ENCODE results near the gene MMS22L. TPM values are rescaled to one million over a fixed set of nuclear protein-coding genes. Genes with fewer than 3 reads are reported as not detected.

MMS22L gene
- total RNA-seq, 1 donor from 2014 or later: 8.5 TPM

- TF ChIP-seq, protein P1, sequence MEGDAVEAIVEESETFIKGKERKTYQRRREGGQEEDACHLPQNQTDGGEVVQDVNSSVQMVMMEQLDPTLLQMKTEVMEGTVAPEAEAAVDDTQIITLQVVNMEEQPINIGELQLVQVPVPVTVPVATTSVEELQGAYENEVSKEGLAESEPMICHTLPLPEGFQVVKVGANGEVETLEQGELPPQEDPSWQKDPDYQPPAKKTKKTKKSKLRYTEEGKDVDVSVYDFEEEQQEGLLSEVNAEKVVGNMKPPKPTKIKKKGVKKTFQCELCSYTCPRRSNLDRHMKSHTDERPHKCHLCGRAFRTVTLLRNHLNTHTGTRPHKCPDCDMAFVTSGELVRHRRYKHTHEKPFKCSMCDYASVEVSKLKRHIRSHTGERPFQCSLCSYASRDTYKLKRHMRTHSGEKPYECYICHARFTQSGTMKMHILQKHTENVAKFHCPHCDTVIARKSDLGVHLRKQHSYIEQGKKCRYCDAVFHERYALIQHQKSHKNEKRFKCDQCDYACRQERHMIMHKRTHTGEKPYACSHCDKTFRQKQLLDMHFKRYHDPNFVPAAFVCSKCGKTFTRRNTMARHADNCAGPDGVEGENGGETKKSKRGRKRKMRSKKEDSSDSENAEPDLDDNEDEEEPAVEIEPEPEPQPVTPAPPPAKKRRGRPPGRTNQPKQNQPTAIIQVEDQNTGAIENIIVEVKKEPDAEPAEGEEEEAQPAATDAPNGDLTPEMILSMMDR (IDR thresholded peaks at IDR 0.05): no peak
- no peak overlapping the region for H3K27ac Mint-ChIP-seq (ENCODE audit: unreplicated experiment)
- no peak for DNase-seq (ENCODE audit: extremely low spot score, unreplicated experiment)
- no peak overlapping the region for H3K4me3 Mint-ChIP-seq (ENCODE audit: unreplicated experiment)
- H3K9me3 Mint-ChIP-seq (ENCODE audit: unreplicated experiment): peaks cover 11% of the 10 kb centered on the region
- H3K4me1 Mint-ChIP-seq (ENCODE audit: unreplicated experiment): no peaks in the 10 kb centered on the region
- no peaks in the 10 kb centered on the region for H3K36me3 Mint-ChIP-seq (ENCODE audit: unreplicated experiment)
- H3K27me3 Mint-ChIP-seq (ENCODE audit: unreplicated experiment): peaks cover 7% of the 10 kb centered on the region
Observed at GRCh38 chr6:97111243-97111642, 171.8 kb downstream of the MMS22L start.

DNA sequence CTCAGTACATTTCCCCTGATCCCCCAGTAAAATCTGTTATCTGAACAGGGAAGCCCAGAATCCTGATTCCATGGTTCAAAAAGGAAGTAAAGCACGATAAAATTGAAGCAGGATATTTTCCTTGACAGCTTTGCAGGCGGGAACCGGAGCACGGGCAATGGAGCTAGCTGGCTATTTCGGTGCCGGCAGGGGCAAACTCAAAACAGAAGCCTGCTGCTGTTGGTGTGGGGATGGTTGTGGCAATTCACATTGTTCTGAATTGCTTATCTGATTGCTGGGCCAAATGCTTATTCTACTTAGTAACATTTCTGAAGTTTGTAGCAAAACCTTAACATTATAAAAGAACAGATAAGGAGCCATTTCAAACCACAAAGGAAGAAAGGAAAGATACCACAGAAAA lies 172.4 kb downstream of the MMS22L start:
- H3K36me3 Mint-ChIP-seq (ENCODE audit: unreplicated experiment): no peaks in the 10 kb centered on the region
- H3K27me3 Mint-ChIP-seq (ENCODE audit: unreplicated experiment): peaks cover 7% of the 10 kb centered on the region
- H3K4me3 Mint-ChIP-seq (ENCODE audit: unreplicated experiment): no peak overlapping the region
- no peak overlapping the region for H3K27ac Mint-ChIP-seq (ENCODE audit: unreplicated experiment)
- H3K9me3 Mint-ChIP-seq (ENCODE audit: unreplicated experiment): peaks cover 11% of the 10 kb centered on the region
- DNase-seq (ENCODE audit: extremely low spot score, unreplicated experiment): no peak
- TF ChIP-seq, protein P1 (IDR thresholded peaks at IDR 0.05): no peak
- peaks cover 4% of the 10 kb centered on the region for H3K4me1 Mint-ChIP-seq (ENCODE audit: unreplicated experiment)

- DNase-seq (ENCODE audit: extremely low spot score, unreplicated experiment): no peak
- Mint-ChIP-seq H3K9me3 (ENCODE audit: unreplicated experiment) (peaks cover 11% of the 10 kb centered on the region), H3K4me1 (ENCODE audit: unreplicated experiment) (peaks cover 4% of the 10 kb centered on the region), H3K27me3 (ENCODE audit: unreplicated experiment) (peaks cover 7% of the 10 kb centered on the region), H3K4me3 (ENCODE audit: unreplicated experiment) (no peak overlapping the region), H3K27ac (ENCODE audit: unreplicated experiment) (no peak overlapping the region), H3K36me3 (ENCODE audit: unreplicated experiment) (no peaks in the 10 kb centered on the region)
- TF ChIP-seq, protein P1 (IDR thresholded peaks at IDR 0.05): no peak
Observed at GRCh38 chr6:97110149-97110548, 172.9 kb downstream of the MMS22L start.

- Mint-ChIP-seq H3K27me3 (ENCODE audit: unreplicated experiment) (peaks cover 7% of the 10 kb centered on the region), H3K9me3 (ENCODE audit: unreplicated experiment) (peaks cover 11% of the 10 kb centered on the region), H3K4me1 (ENCODE audit: unreplicated experiment) (peaks cover 4% of the 10 kb centered on the region), H3K27ac (ENCODE audit: unreplicated experiment) (no peak overlapping the region), H3K4me3 (ENCODE audit: unreplicated experiment) (no peak overlapping the region), H3K36me3 (ENCODE audit: unreplicated experiment) (no peaks in the 10 kb centered on the region)
- DNase-seq (ENCODE audit: extremely low spot score, unreplicated experiment): no peak
- TF ChIP-seq, protein P1 (IDR thresholded peaks at IDR 0.05): no peak
Observed at GRCh38 chr6:97109444-97109843, 173.6 kb downstream of the MMS22L start.

DNA sequence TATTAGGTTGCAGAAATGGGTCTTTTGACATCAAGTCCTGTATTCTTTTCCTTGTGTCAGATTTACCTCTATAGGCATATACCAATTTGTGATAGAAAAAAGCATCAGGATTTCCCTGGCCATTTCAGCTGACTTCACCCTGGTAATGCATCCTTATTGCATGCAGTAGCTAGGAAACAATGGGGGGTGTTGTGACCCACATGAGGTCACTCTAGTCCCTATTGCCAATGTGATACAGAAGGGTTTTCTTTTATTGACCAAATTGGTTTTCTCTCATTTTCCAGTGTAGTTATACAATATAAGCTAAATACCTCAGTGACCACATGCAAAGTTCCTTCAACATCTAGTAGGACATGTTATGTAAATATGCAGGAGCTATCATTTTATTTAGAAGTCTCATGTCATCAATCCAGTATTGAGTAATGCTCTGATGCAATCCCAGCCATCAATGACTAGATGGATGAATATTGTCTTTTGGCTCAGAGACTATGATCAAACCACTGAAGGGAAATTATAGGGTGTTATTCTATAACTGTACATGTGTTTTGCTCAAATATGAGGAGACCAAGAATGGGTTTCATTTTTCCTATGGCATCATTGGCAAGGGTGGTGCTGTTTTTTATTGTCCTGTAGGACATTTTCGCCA lies 180.7 kb downstream of the MMS22L start:
- TF ChIP-seq, protein P1 (IDR thresholded peaks at IDR 0.05): no peak
- Mint-ChIP-seq H3K36me3 (ENCODE audit: unreplicated experiment) (no peaks in the 10 kb centered on the region), H3K4me3 (ENCODE audit: unreplicated experiment) (no peak overlapping the region), H3K27ac (ENCODE audit: unreplicated experiment) (no peak overlapping the region), H3K4me1 (ENCODE audit: unreplicated experiment) (peaks cover 15% of the 10 kb centered on the region), H3K9me3 (ENCODE audit: unreplicated experiment) (no peaks in the 10 kb centered on the region), H3K27me3 (ENCODE audit: unreplicated experiment) (peaks cover 4% of the 10 kb centered on the region)
- no peak for DNase-seq (ENCODE audit: extremely low spot score, unreplicated experiment)

All from osteocyte (in vitro differentiated cells).